ENCODE results near the gene PIK3R1.

- TF ChIP-seq MAX (IDR thresholded peaks at IDR 0.05; ENCODE audit: low read depth, low read length) (no peak), POLR2A (IDR thresholded peaks at IDR 0.05; ENCODE audit: low read depth, low read length) (no peak), MXI1 (IDR thresholded peaks at IDR 0.05; ENCODE audit: low read depth, low read length) (no peak), RFX5 (IDR thresholded peaks at IDR 0.05; ENCODE audit: low read depth, low read length) (no peak), CREB1 (IDR thresholded peaks at IDR 0.05; ENCODE audit: low read depth) (no peak), CEBPB (IDR thresholded peaks at IDR 0.05; ENCODE audit: borderline replicate concordance in 1 of 2, low read depth in 2 of 2, low read length in 2 of 2) (no peak), HDGF (IDR thresholded peaks at IDR 0.05) (no peak), RELA (IDR thresholded peaks at IDR 0.05; ENCODE audit: borderline replicate concordance, partially characterized antibody) (no peak), NKRF (conservative IDR thresholded peaks at IDR 0.05) (no peak), ATF7 (IDR thresholded peaks at IDR 0.05; ENCODE audit: low read depth) (no peak), YY1 (IDR thresholded peaks at IDR 0.05; ENCODE audit: low read depth, low read length) (no peak), ZNF217 (IDR thresholded peaks at IDR 0.05) (no peak), GABPA (IDR thresholded peaks at IDR 0.05; ENCODE audit: low read depth) (no peak)
Observed at GRCh38 chr5:68224509-68225187, 9.1 kb downstream of the PIK3R1 start.

Data from GM12878 (cell line).